GM23338 (cell line): ENCODE measurements around the gene PTPRN2. TPM values are rescaled to one million over a fixed set of nuclear protein-coding genes. Genes with fewer than 3 reads are reported as not detected.

Experiments used
- ATAC-seq: fragments of 200-7000 bp; cut with Tn5 transposase; 3 replicates; pipeline ENCODE4 v1.9.1; 2020
- DNase-seq: peaks from one replicate; pipeline ENCODE4 v3.0.0-alpha.2; 2015; ENCODE audit warnings: low spot score
- H2AFZ ChIP-seq: fragments of 200-600 bp; sonication (generic); 2 replicates; pipeline ENCODE4 v1.8.0; 2016; ENCODE audit warnings: antibody characterized with exemption, mild to moderate bottlenecking, moderate library complexity
- H3F3A ChIP-seq: fragments of 200-600 bp; sonication (generic); replicated peaks from 2 replicates; pipeline ENCODE4 v1.8.0; 2017; ENCODE audit warnings: antibody characterized with exemption, mixed run types, low read depth
- H3K27ac ChIP-seq: fragments of 200-600 bp; sonication (generic); 2 replicates; pipeline ENCODE4 v1.6.1; 2016; ENCODE audit warnings: low read depth
- H3K27me3 ChIP-seq: fragments of 200-600 bp; sonication (generic); 2 replicates; pipeline ENCODE4 v1.8.0; 2016; ENCODE audit warnings: mild to moderate bottlenecking, mixed run types, moderate library complexity; ENCODE audit not compliant: insufficient read depth
- H3K36me3 ChIP-seq: fragments of 200-600 bp; sonication (generic); 2 replicates; pipeline ENCODE4 v1.8.0; 2016; ENCODE audit warnings: mild to moderate bottlenecking; ENCODE audit not compliant: insufficient read depth
- H3K4me1 ChIP-seq: fragments of 200-600 bp; sonication (generic); 2 replicates; pipeline ENCODE4 v1.8.0; 2016; ENCODE audit warnings: mild to moderate bottlenecking, moderate library complexity; ENCODE audit not compliant: insufficient read depth
- H3K4me2 ChIP-seq: fragments of 200-600 bp; sonication (generic); 2 replicates; pipeline ENCODE4 v1.7.1; 2017; ENCODE audit warnings: mixed run types
- H3K4me3 ChIP-seq: fragments of 200-600 bp; sonication (generic); 2 replicates; pipeline ENCODE4 v1.6.1; 2016; ENCODE audit warnings: mixed run types
- H3K79me2 ChIP-seq: fragments of 200-600 bp; sonication (generic); replicated peaks from 2 replicates; pipeline ENCODE4 v1.8.0; 2017; ENCODE audit warnings: mild to moderate bottlenecking; ENCODE audit not compliant: insufficient read depth
- H3K9me2 ChIP-seq: fragments of 200-600 bp; sonication (generic); 2 replicates; pipeline ENCODE4 v1.8.0; 2017; ENCODE audit not compliant: insufficient read depth
- H4K20me1 ChIP-seq: fragments of 200-600 bp; sonication (generic); replicated peaks from 2 replicates; pipeline ENCODE4 v1.8.0; 2017; ENCODE audit warnings: mild to moderate bottlenecking; ENCODE audit not compliant: insufficient read depth
- H3K27ac Mint-ChIP-seq: 2 replicates; pipeline ENCODE4 v1.8.0; 2020; ENCODE audit warnings: inconsistent platforms, mild to moderate bottlenecking, moderate library complexity, mixed read lengths
- H3K27me3 Mint-ChIP-seq: 3 replicates; pipeline ENCODE4 v1.8.0; 2022; ENCODE audit warnings: low read depth, mild to moderate bottlenecking, moderate library complexity, mixed read lengths, inconsistent platforms; ENCODE audit not compliant: insufficient read depth, poor library complexity
- H3K36me3 Mint-ChIP-seq: 3 replicates; pipeline ENCODE4 v1.8.0; 2021; ENCODE audit warnings: low read depth, mild to moderate bottlenecking, inconsistent platforms, moderate library complexity, mixed read lengths
- H3K4me1 Mint-ChIP-seq: 3 replicates; pipeline ENCODE4 v1.8.0; 2020; ENCODE audit warnings: mild to moderate bottlenecking, inconsistent platforms, mixed read lengths
- H3K4me3 Mint-ChIP-seq: 3 replicates; pipeline ENCODE4 v1.8.0; 2021; ENCODE audit warnings: moderate library complexity, mild to moderate bottlenecking, inconsistent platforms, mixed read lengths
- H3K9me3 Mint-ChIP-seq: 3 replicates; pipeline ENCODE4 v1.8.0; 2020; ENCODE audit warnings: moderate library complexity, mild to moderate bottlenecking, inconsistent platforms, mixed read lengths
- EZH2 ChIP-seq: fragments of 200-600 bp; sonication (generic); IDR thresholded peaks from one replicate; pipeline ENCODE4 v1.8.0; 2017; ENCODE audit warnings: antibody characterized with exemption, mild to moderate bottlenecking, low read depth; ENCODE audit not compliant: unreplicated experiment
- EZH2phosphoT487 ChIP-seq: fragments of 200-600 bp; sonication (generic); IDR thresholded peaks from one replicate; pipeline ENCODE4 v1.8.1; 2018; ENCODE audit warnings: antibody characterized with exemption; ENCODE audit not compliant: unreplicated experiment
- JUNB ChIP-seq: IDR thresholded peaks from one replicate; pipeline ENCODE4 v1.6.1; 2016; ENCODE audit warnings: antibody characterized with exemption; ENCODE audit not compliant: unreplicated experiment
- NANOG ChIP-seq: IDR thresholded peaks from 2 replicates; pipeline ENCODE4 v1.6.1; 2016; ENCODE audit warnings: antibody characterized with exemption, borderline replicate concordance
- POLR2AphosphoS5 ChIP-seq: IDR thresholded peaks from 2 replicates; pipeline ENCODE4 v1.6.1; 2016; ENCODE audit warnings: antibody characterized with exemption, low read depth
- polyA plus RNA-seq: library from polyadenylated mRNA; unstranded; fragments of >200 nt; fragmentation: Nextera tagmentation; extraction: Ambion mirVana; gene quantifications from 2 replicates; pipeline ENCODE4 v1.2.1, GENCODE V29; 2016
- total RNA-seq: library from RNA; depleted of rRNA; stranded (reverse); fragments of >200 nt; shearing (Covaris generic); gene quantifications from 2 replicates; pipeline ENCODE4 v1.2.3, GENCODE V29; 2014
- TF ChIP-seq, protein P1 (sequence below): fragments of 250-450 bp; sonication (Bioruptor Pico); IDR thresholded peaks from 2 replicates; pipeline ENCODE4 v1.5.0; 2020; ENCODE audit warnings: mild to moderate bottlenecking, moderate library complexity
- TF ChIP-seq, protein P2 (sequence below): IDR thresholded peaks from one replicate; pipeline ENCODE4 v1.6.1; 2018; ENCODE audit warnings: antibody characterized with exemption; ENCODE audit not compliant: unreplicated experiment
- TF ChIP-seq, protein P3 (sequence below), 2 experiments: fragments of 200-600 bp in 1 of 2; sonication (generic) in 1 of 2; conservative IDR thresholded peaks; 2 replicates each; pipeline versions ENCODE4 v1.5.1 to v1.6.1; 2016 to 2017; ENCODE audit warnings: antibody characterized with exemption in 2 of 2, low read depth in 2 of 2, mild to moderate bottlenecking in 2 of 2, moderate library complexity in 1 of 2

The PTPRN2 gene
- total and polyA plus RNA-seq, 2 experiments from 2014 or later: 0.87 to 4.0 TPM

DNA sequence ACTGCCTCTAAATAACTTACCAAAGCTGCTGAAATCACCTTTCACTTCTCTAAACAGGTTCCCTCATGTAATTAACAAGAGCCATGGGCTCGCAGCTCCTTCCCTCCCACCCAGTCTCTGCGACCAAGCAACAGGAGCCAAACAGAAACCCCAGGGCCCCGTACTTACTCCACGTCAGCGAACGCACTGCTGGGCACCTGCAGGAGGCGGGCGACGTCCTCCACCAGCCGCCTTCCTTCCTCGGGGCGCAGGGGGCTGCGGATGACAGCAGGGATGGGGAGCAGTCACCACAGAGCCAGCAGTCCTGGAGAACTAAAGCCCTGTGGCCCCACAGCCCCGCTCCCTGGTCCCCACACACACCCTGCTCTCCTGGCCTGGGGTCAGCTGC, 477.0 kb downstream of the PTPRN2 start:
- no peaks in the 10 kb centered on the region for H3F3A ChIP-seq
- no peaks in the 10 kb centered on the region for H3K36me3 ChIP-seq
- H3K9me3 Mint-ChIP-seq: peaks cover 16% of the 10 kb centered on the region
- TF ChIP-seq POLR2AphosphoS5 (no peak), EZH2phosphoT487 (no peak), NANOG (no peak), EZH2 (no peak), JUNB (no peak)
- TF ChIP-seq, protein P1, sequence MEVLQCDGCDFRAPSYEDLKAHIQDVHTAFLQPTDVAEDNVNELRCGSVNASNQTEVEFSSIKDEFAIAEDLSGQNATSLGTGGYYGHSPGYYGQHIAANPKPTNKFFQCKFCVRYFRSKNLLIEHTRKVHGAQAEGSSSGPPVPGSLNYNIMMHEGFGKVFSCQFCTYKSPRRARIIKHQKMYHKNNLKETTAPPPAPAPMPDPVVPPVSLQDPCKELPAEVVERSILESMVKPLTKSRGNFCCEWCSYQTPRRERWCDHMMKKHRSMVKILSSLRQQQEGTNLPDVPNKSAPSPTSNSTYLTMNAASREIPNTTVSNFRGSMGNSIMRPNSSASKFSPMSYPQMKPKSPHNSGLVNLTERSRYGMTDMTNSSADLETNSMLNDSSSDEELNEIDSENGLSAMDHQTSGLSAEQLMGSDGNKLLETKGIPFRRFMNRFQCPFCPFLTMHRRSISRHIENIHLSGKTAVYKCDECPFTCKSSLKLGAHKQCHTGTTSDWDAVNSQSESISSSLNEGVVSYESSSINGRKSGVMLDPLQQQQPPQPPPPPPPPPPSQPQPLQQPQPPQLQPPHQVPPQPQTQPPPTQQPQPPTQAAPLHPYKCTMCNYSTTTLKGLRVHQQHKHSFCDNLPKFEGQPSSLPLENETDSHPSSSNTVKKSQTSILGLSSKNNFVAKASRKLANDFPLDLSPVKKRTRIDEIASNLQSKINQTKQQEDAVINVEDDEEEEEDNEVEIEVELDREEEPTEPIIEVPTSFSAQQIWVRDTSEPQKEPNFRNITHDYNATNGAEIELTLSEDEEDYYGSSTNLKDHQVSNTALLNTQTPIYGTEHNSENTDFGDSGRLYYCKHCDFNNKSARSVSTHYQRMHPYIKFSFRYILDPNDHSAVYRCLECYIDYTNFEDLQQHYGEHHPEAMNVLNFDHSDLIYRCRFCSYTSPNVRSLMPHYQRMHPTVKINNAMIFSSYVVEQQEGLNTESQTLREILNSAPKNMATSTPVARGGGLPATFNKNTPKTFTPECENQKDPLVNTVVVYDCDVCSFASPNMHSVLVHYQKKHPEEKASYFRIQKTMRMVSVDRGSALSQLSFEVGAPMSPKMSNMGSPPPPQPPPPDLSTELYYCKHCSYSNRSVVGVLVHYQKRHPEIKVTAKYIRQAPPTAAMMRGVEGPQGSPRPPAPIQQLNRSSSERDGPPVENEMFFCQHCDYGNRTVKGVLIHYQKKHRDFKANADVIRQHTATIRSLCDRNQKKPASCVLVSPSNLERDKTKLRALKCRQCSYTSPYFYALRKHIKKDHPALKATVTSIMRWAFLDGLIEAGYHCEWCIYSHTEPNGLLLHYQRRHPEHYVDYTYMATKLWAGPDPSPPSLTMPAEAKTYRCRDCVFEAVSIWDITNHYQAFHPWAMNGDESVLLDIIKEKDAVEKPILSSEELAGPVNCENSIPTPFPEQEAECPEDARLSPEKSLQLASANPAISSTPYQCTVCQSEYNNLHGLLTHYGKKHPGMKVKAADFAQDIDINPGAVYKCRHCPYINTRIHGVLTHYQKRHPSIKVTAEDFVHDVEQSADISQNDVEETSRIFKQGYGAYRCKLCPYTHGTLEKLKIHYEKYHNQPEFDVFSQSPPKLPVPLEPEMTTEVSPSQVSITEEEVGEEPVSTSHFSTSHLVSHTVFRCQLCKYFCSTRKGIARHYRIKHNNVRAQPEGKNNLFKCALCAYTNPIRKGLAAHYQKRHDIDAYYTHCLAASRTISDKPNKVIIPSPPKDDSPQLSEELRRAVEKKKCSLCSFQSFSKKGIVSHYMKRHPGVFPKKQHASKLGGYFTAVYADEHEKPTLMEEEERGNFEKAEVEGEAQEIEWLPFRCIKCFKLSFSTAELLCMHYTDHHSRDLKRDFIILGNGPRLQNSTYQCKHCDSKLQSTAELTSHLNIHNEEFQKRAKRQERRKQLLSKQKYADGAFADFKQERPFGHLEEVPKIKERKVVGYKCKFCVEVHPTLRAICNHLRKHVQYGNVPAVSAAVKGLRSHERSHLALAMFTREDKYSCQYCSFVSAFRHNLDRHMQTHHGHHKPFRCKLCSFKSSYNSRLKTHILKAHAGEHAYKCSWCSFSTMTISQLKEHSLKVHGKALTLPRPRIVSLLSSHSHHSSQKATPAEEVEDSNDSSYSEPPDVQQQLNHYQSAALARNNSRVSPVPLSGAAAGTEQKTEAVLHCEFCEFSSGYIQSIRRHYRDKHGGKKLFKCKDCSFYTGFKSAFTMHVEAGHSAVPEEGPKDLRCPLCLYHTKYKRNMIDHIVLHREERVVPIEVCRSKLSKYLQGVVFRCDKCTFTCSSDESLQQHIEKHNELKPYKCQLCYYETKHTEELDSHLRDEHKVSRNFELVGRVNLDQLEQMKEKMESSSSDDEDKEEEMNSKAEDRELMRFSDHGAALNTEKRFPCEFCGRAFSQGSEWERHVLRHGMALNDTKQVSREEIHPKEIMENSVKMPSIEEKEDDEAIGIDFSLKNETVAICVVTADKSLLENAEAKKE: no peak
- TF ChIP-seq, protein P2, sequence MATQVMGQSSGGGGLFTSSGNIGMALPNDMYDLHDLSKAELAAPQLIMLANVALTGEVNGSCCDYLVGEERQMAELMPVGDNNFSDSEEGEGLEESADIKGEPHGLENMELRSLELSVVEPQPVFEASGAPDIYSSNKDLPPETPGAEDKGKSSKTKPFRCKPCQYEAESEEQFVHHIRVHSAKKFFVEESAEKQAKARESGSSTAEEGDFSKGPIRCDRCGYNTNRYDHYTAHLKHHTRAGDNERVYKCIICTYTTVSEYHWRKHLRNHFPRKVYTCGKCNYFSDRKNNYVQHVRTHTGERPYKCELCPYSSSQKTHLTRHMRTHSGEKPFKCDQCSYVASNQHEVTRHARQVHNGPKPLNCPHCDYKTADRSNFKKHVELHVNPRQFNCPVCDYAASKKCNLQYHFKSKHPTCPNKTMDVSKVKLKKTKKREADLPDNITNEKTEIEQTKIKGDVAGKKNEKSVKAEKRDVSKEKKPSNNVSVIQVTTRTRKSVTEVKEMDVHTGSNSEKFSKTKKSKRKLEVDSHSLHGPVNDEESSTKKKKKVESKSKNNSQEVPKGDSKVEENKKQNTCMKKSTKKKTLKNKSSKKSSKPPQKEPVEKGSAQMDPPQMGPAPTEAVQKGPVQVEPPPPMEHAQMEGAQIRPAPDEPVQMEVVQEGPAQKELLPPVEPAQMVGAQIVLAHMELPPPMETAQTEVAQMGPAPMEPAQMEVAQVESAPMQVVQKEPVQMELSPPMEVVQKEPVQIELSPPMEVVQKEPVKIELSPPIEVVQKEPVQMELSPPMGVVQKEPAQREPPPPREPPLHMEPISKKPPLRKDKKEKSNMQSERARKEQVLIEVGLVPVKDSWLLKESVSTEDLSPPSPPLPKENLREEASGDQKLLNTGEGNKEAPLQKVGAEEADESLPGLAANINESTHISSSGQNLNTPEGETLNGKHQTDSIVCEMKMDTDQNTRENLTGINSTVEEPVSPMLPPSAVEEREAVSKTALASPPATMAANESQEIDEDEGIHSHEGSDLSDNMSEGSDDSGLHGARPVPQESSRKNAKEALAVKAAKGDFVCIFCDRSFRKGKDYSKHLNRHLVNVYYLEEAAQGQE: no peak
- TF ChIP-seq, protein P3, sequence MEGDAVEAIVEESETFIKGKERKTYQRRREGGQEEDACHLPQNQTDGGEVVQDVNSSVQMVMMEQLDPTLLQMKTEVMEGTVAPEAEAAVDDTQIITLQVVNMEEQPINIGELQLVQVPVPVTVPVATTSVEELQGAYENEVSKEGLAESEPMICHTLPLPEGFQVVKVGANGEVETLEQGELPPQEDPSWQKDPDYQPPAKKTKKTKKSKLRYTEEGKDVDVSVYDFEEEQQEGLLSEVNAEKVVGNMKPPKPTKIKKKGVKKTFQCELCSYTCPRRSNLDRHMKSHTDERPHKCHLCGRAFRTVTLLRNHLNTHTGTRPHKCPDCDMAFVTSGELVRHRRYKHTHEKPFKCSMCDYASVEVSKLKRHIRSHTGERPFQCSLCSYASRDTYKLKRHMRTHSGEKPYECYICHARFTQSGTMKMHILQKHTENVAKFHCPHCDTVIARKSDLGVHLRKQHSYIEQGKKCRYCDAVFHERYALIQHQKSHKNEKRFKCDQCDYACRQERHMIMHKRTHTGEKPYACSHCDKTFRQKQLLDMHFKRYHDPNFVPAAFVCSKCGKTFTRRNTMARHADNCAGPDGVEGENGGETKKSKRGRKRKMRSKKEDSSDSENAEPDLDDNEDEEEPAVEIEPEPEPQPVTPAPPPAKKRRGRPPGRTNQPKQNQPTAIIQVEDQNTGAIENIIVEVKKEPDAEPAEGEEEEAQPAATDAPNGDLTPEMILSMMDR (conservative IDR thresholded peaks at IDR 0.05; ENCODE audit: low read depth in 2 of 2): no peak
- ATAC-seq: no peak
- H3K4me3 ChIP-seq: no peak overlapping the region
- H2AFZ ChIP-seq: no peak overlapping the region
- no peaks in the 10 kb centered on the region for H3K9me2 ChIP-seq
- H3K4me1 ChIP-seq: no peaks in the 10 kb centered on the region
- H4K20me1 ChIP-seq: no peaks in the 10 kb centered on the region
- H3K4me3 Mint-ChIP-seq: no peak overlapping the region
- H3K36me3 Mint-ChIP-seq: peaks cover 35% of the 10 kb centered on the region
- no peak for DNase-seq
- H3K27ac ChIP-seq: no peak overlapping the region
- no peaks in the 10 kb centered on the region for H3K27me3 ChIP-seq
- H3K4me2 ChIP-seq: no peak overlapping the region
- H3K27ac Mint-ChIP-seq: no peak overlapping the region
- H3K79me2 ChIP-seq: no peaks in the 10 kb centered on the region
- H3K27me3 Mint-ChIP-seq: peaks cover 8% of the 10 kb centered on the region
- H3K4me1 Mint-ChIP-seq: no peaks in the 10 kb centered on the region; the same call in 2 of the 3 replicates
